Osteocyte (in vitro differentiated cells): ENCODE results near the gene IL4I1. TPM values are rescaled to one million over a fixed set of nuclear protein-coding genes. Genes with fewer than 3 reads are reported as not detected.
A peak's percentile ranks its signal among the peaks of the same experiment; 100 is the strongest.

Experiments used
- DNase-seq: peaks from one replicate; pipeline ENCODE4 v3.0.0; 2021; ENCODE audit warnings: mixed read lengths; ENCODE audit not compliant: unreplicated experiment; ENCODE audit errors: extremely low spot score
- H3K27ac Mint-ChIP-seq: one replicate; pipeline ENCODE4 v1.8.0; 2021; ENCODE audit warnings: mild to moderate bottlenecking, mixed read lengths; ENCODE audit not compliant: unreplicated experiment
- H3K27me3 Mint-ChIP-seq: one replicate; pipeline ENCODE4 v1.8.0; 2021; ENCODE audit warnings: mixed read lengths; ENCODE audit not compliant: unreplicated experiment
- H3K36me3 Mint-ChIP-seq: one replicate; pipeline ENCODE4 v1.8.0; 2021; ENCODE audit warnings: mixed read lengths; ENCODE audit not compliant: unreplicated experiment
- H3K4me1 Mint-ChIP-seq: one replicate; pipeline ENCODE4 v1.8.0; 2021; ENCODE audit warnings: mixed read lengths; ENCODE audit not compliant: unreplicated experiment
- H3K4me3 Mint-ChIP-seq: one replicate; pipeline ENCODE4 v1.8.0; 2021; ENCODE audit warnings: mild to moderate bottlenecking, moderate library complexity, mixed read lengths; ENCODE audit not compliant: unreplicated experiment
- H3K9me3 Mint-ChIP-seq: one replicate; pipeline ENCODE4 v1.8.0; 2021; ENCODE audit warnings: mixed read lengths; ENCODE audit not compliant: unreplicated experiment
- total RNA-seq: library from RNA; stranded (reverse); gene quantifications from 2 replicates; pipeline ENCODE4 v1.2.1, GENCODE V29; 2021
- TF ChIP-seq, protein P1 (sequence below): fragments of 200-600 bp; sonication (generic); IDR thresholded peaks from 2 replicates; pipeline ENCODE4 v1.5.0; 2021; ENCODE audit warnings: antibody characterized with exemption, mild to moderate bottlenecking, moderate library complexity

Gene IL4I1
- total RNA-seq, 1 donor from 2014 or later: not detected

DNA sequence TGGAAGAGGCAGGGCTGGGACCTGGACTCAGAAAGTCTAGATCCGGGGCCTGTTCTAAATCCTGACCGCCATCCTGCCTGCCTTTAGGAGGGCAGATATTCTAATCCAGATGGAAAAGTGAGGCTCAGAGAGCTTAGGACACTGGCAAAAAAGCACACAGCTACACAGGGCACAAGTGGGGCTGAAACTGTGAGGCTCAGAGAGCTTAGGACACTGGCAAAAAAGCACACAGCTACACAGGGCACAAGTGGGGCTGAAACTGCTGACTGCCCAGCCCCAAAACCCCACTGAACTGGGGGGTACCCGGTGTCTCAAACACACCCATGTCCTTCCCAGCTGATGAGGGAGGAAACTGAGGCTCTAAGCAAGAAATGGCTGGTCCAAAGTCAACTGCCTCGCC lies 21.5 kb downstream of the IL4I1 start:
- H3K36me3 Mint-ChIP-seq: peaks cover 14% of the 10 kb centered on the region
- H3K4me3 Mint-ChIP-seq: no peak overlapping the region
- no peak for DNase-seq
- H3K9me3 Mint-ChIP-seq: no peaks in the 10 kb centered on the region
- H3K27me3 Mint-ChIP-seq: no peaks in the 10 kb centered on the region
- TF ChIP-seq, protein P1, sequence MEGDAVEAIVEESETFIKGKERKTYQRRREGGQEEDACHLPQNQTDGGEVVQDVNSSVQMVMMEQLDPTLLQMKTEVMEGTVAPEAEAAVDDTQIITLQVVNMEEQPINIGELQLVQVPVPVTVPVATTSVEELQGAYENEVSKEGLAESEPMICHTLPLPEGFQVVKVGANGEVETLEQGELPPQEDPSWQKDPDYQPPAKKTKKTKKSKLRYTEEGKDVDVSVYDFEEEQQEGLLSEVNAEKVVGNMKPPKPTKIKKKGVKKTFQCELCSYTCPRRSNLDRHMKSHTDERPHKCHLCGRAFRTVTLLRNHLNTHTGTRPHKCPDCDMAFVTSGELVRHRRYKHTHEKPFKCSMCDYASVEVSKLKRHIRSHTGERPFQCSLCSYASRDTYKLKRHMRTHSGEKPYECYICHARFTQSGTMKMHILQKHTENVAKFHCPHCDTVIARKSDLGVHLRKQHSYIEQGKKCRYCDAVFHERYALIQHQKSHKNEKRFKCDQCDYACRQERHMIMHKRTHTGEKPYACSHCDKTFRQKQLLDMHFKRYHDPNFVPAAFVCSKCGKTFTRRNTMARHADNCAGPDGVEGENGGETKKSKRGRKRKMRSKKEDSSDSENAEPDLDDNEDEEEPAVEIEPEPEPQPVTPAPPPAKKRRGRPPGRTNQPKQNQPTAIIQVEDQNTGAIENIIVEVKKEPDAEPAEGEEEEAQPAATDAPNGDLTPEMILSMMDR: no peak
- H3K4me1 Mint-ChIP-seq: peaks cover 27% of the 10 kb centered on the region
- H3K27ac Mint-ChIP-seq: no peak overlapping the region

DNA sequence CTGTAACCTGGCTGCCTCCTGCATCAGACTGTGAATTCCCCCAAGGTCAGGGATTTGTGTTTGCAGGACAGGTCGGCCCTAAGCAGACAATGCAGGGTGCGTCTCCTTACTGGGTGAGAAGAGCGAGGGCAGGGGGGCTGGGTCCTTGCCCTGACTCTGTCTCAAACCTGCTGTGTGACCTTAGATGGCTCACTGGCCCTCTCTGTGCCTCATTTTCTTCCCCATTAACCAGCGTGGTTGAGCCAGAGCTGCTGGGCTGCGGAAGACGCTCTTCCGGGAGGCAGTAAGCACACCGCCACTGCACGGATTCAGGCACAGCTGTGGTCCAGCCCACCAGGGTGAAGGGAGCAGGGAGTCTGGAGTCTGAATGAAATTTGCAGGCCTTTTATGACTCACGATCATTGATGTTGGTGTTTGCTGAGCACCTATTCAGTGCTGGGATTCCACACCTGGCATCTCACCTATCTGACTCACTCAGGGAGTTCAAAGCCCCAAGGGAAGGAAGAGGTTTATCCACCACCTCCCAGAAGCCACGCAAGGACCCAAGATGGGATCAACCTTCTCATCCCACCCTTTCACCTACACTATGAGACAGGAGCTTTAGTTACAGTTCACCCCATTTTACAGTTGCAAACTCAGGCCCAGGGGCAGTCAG lies 22.1 kb downstream of the IL4I1 start:
- Mint-ChIP-seq H3K27me3 (no peaks in the 10 kb centered on the region), H3K36me3 (peaks cover 12% of the 10 kb centered on the region), H3K27ac (peak overlapping the region; percentile 64), H3K4me1 (peaks cover 29% of the 10 kb centered on the region), H3K9me3 (no peaks in the 10 kb centered on the region), H3K4me3 (peak overlapping the region; percentile 44)
- no peak for DNase-seq
- TF ChIP-seq, protein P1: no peak

DNA sequence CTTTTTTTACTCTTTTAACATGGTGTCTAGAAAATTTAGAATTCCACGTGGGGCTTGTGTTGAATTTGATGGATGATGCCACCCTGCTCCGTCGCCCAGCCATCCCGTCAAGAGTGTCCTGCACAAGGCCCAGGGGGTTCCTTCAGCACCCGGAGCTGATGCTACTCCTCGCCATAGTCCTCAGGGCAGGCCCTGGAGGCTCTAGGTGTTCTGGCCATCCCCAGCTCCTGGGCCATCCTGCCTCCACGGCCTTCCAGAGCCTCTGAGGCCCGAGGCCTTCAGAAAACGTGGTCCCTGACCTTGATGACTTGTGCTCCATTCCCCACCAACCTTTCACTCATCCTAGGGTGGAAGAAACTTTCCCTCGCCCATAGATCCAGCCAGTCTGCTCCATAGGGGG lies 22.9 kb downstream of the IL4I1 start:
- DNase-seq: no peak
- peaks cover 5% of the 10 kb centered on the region for H3K36me3 Mint-ChIP-seq
- peaks cover 26% of the 10 kb centered on the region for H3K4me1 Mint-ChIP-seq

DNA sequence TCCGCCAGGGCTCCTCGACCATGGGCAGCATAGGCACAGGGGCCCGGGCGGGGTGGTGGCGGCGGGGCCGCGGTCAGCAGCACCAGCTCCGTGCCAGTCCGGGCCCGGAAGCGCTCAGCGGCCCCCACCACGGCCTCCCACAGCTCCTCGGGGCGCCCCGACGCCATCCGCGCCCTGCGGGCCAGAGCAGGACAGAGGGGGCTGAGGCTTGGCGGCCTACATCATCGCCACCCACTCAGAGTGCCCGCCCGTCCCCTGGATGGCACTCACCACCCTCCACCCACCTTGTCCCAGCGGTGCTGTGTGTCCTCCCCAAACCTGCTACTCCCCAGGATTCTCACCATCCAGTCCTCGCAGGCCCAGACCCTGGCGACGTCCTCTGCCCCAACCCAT lies 23.6 kb downstream of the IL4I1 start:
- H3K36me3 Mint-ChIP-seq: peaks cover 4% of the 10 kb centered on the region
- TF ChIP-seq, protein P1: no peak
- no peaks in the 10 kb centered on the region for H3K9me3 Mint-ChIP-seq
- H3K4me3 Mint-ChIP-seq: no peak overlapping the region
- no peak overlapping the region for H3K27ac Mint-ChIP-seq
- peaks cover 23% of the 10 kb centered on the region for H3K4me1 Mint-ChIP-seq
- DNase-seq: no peak
- H3K27me3 Mint-ChIP-seq: no peaks in the 10 kb centered on the region

More for the DNA sequence above, 22.9 kb downstream of the IL4I1 start:
- Mint-ChIP-seq H3K9me3 (no peaks in the 10 kb centered on the region), H3K4me3 (no peak overlapping the region), H3K27me3 (no peaks in the 10 kb centered on the region), H3K27ac (peak overlapping the region; percentile 44)
- TF ChIP-seq, protein P1: no peak

DNA sequence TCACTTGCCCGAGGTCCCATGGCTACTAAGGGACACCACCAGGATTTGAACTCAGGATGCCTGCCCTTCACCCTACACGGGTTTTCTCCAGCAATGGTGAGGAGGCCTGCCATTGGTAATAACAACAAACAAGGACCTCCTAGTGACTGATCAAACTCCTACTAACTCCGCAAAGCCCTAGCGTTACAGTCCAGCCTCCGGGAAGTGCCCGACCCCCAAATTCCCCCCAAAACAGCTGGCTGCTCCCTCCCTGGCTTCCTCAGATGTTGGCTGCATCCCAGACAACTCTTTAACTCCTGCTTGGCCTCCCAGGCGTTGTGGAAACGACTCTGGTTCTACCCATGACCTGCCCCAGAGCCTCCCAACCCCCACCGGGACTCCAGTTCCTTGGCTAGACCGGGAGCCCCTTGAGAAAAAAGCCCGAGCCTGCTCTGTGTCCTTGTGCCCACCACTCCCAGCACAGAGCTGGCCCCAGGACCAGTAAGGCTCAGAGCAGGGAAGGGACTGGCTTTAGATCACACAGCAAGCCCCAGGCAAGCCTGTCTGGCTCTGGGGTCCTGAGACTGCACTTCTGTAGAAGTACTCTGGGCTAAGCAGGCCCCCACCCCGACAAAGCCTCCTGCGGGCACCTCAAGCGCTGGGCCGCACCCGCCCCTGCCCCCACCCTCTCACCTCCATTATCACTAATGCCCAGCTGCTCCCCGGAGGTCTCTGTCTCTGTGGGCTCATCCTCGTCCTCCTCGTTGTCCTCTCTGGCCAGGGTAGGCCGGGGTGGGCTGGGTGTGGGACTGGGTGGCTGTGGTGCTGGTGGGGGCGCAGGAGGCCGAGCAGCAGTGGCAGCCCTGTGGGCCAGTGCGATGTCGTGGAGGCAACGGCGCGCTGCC lies 24.2 kb downstream of the IL4I1 start:
- peaks cover 26% of the 10 kb centered on the region for H3K4me1 Mint-ChIP-seq
- no peak overlapping the region for H3K4me3 Mint-ChIP-seq
- H3K36me3 Mint-ChIP-seq: peaks cover 4% of the 10 kb centered on the region
- DNase-seq: no peak
- TF ChIP-seq, protein P1: no peak
- H3K27ac Mint-ChIP-seq: peak overlapping the region; percentile 50
- no peaks in the 10 kb centered on the region for H3K9me3 Mint-ChIP-seq
- no peaks in the 10 kb centered on the region for H3K27me3 Mint-ChIP-seq
